K562 (cell line): ENCODE measurements around the gene RAMP2. TPM values are rescaled to one million over a fixed set of nuclear protein-coding genes. Genes with fewer than 3 reads are reported as not detected.
A peak's percentile ranks its signal among the peaks of the same experiment; 100 is the strongest.

ENCODE experiments used
- CHD4 ChIP-seq: fragments of 200-600 bp; sonication (generic); IDR thresholded peaks from 3 replicates; pipeline ENCODE4 v1.6.1; 2012; ENCODE audit warnings: low read depth, mild to moderate bottlenecking, mixed read lengths, low read length, inconsistent platforms; ENCODE audit not compliant: insufficient read depth, insufficient replicate concordance, poor library complexity, severe bottlenecking
- ERF ChIP-seq: fragments of 450-650 bp; formaldehyde crosslinking; IDR thresholded peaks from 2 replicates; pipeline ENCODE4 v1.4.0; 2020; ENCODE audit warnings: mild to moderate bottlenecking, mixed read lengths
- GATA2 ChIP-seq: sonication (generic); formaldehyde crosslinking; IDR thresholded peaks from 2 replicates; pipeline ENCODE4 v1.4.0; 2020; ENCODE audit warnings: mild to moderate bottlenecking, missing genetic modification reagents
- L3MBTL2 ChIP-seq: fragments of 450-650 bp; IDR thresholded peaks from 2 replicates; pipeline ENCODE4 v1.6.1; 2016; ENCODE audit warnings: mild to moderate bottlenecking, moderate library complexity
- MTA2 ChIP-seq: fragments of 450-650 bp; IDR thresholded peaks from 2 replicates; pipeline ENCODE4 v1.6.1; 2016; ENCODE audit warnings: low read depth
- NFXL1 ChIP-seq: fragments of 450-650 bp; formaldehyde crosslinking; IDR thresholded peaks from 2 replicates; pipeline ENCODE4 v1.4.0; 2021; ENCODE audit warnings: mild to moderate bottlenecking
- PHB2 ChIP-seq: fragments of 450-650 bp; IDR thresholded peaks from 2 replicates; pipeline ENCODE4 v1.6.1; 2017; ENCODE audit warnings: low read depth
- SRSF1 ChIP-seq: fragments of 200-400 bp; formaldehyde crosslinking; IDR thresholded peaks from 2 replicates; pipeline ENCODE4 v1.6.1; 2017; ENCODE audit warnings: mild to moderate bottlenecking, low read depth, low read length, moderate library complexity
- TAL1 ChIP-seq: fragments of 450-650 bp; IDR thresholded peaks from 2 replicates; pipeline ENCODE4 v1.6.1; 2016; ENCODE audit warnings: mild to moderate bottlenecking
- TEAD2 ChIP-seq: fragments of 450-650 bp; IDR thresholded peaks from 2 replicates; pipeline ENCODE4 v1.6.1; 2016; ENCODE audit warnings: missing genetic modification characterization, control low read depth, missing compliant biosample characterization
- TEAD4 ChIP-seq, 2 experiments: sonication (generic) in 1 of 2; formaldehyde crosslinking in 1 of 2; IDR thresholded peaks; 2 replicates each; pipeline versions ENCODE4 v1.6.1 to v1.8.0; 2012 to 2022; ENCODE audit warnings: borderline replicate concordance in 1 of 2, inconsistent platforms in 1 of 2, low read length in 1 of 2, mild to moderate bottlenecking in 1 of 2, missing genetic modification reagents in 1 of 2
- ZZZ3 ChIP-seq: fragments of 450-650 bp; IDR thresholded peaks from 2 replicates; pipeline ENCODE4 v1.6.1; 2016; ENCODE audit warnings: antibody characterized with exemption, mild to moderate bottlenecking, moderate library complexity
- polyA plus RNA-seq, 8 experiments: library from polyadenylated mRNA; depleted of rRNA in 4 of 8; stranded (reverse) in 5 of 8; unstranded in 3 of 8; fragments of >200 nt; fragmentation: Nextera tagmentation in 2 of 8; fragmentation: Illumina TruSeq in 1 of 8; extraction: Ambion mirVana in 2 of 8; extraction: Trizol in 1 of 8; gene quantifications; 2 replicates each; pipeline versions ENCODE4 v1.2.1 to v1.2.3, GENCODE V29; 2011 to 2014; ENCODE audit warnings: inconsistent platforms in 1 of 8, missing spikeins in 1 of 8
- total RNA-seq, 7 experiments: library from RNA; depleted of rRNA in 6 of 7; stranded (reverse); fragments of >200 nt in 6 of 7; fragmentation: Illumina TruSeq in 2 of 7; extraction: Trizol in 2 of 7; gene quantifications; 2 replicates each; pipeline versions ENCODE4 v1.2.1 to v1.2.3, GENCODE V29; 2011 to 2021; ENCODE audit warnings: low replicate concordance in 1 of 7
- TF ChIP-seq, protein P1 (sequence below), 2 experiments: fragments of 450-650 bp in 1 of 2; sonication (generic) in 1 of 2; formaldehyde crosslinking; conservative IDR thresholded peaks; 2 replicates each; pipeline versions ENCODE4 v1.4.0 to v1.8.1; 2020 to 2022; ENCODE audit warnings: mild to moderate bottlenecking in 1 of 2, missing genetic modification reagents in 1 of 2
- TF ChIP-seq, protein P2 (sequence below): fragments of 200-800 bp; sonication (Bioruptor generic); IDR thresholded peaks from 2 replicates; pipeline ENCODE4 v1.6.1; 2016; ENCODE audit warnings: missing genetic modification characterization, missing compliant biosample characterization
- TF ChIP-seq, protein P3 (sequence below), 2 experiments: IDR thresholded peaks in 1 of 2; conservative IDR thresholded peaks in 1 of 2; 2 replicates each; pipeline ENCODE4 v1.6.1; 2016; ENCODE audit warnings: low read depth in 2 of 2, mild to moderate bottlenecking in 1 of 2, missing compliant biosample characterization in 1 of 2, missing genetic modification characterization in 1 of 2, moderate library complexity in 1 of 2
- TF ChIP-seq, protein P4 (sequence below): fragments of 250-450 bp; sonication (Bioruptor Pico); IDR thresholded peaks from 2 replicates; pipeline ENCODE4 v1.5.0; 2020; ENCODE audit warnings: mild to moderate bottlenecking, borderline replicate concordance

RAMP2 gene
- total and polyA plus RNA-seq, 9 of the 15 experiments (the other 6 are each of a cell fraction or from before 2014, with no cell fraction given) = not detected

DNA sequence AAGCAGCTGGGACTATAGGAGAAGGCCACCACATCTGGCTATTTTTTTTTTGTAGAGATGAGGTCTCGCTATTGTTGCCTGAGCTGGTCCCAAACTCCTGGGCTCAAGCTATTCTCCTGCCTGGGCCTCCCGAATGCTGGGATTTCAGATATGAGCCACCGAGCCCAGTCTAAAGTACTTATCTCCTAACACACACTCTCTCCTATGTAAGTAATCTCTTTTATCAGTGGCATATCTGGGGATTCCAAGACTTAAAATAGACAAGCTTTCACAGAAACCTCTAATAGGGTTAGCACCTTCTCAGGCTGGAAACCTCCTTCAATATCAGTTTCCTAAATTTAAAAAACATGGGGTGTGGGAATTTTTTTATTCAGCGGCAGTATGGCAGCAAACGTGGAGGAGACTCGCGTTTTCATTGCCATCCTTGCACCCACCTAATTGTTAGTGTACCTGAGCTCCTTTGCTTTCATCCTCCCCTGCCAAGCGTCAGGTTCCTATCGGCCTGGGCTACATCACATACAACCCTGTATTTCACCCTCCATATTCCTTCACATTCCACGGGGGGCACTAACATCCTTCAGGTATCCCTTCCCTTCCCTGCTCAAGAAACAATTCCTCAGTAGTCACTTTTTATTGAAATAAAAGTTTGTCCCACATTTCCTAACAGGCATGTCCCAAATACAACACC, 17.3 kb upstream of the RAMP2 start (continued):
- TF ChIP-seq, protein P1, sequence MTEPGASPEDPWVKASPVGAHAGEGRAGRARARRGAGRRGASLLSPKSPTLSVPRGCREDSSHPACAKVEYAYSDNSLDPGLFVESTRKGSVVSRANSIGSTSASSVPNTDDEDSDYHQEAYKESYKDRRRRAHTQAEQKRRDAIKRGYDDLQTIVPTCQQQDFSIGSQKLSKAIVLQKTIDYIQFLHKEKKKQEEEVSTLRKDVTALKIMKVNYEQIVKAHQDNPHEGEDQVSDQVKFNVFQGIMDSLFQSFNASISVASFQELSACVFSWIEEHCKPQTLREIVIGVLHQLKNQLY (CRISPR knock-in tag; conservative IDR thresholded peaks at IDR 0.05) = no peak
- TF ChIP-seq GATA2 = no peak
- no peak for TF ChIP-seq CHD4
- TF ChIP-seq, protein P2, sequence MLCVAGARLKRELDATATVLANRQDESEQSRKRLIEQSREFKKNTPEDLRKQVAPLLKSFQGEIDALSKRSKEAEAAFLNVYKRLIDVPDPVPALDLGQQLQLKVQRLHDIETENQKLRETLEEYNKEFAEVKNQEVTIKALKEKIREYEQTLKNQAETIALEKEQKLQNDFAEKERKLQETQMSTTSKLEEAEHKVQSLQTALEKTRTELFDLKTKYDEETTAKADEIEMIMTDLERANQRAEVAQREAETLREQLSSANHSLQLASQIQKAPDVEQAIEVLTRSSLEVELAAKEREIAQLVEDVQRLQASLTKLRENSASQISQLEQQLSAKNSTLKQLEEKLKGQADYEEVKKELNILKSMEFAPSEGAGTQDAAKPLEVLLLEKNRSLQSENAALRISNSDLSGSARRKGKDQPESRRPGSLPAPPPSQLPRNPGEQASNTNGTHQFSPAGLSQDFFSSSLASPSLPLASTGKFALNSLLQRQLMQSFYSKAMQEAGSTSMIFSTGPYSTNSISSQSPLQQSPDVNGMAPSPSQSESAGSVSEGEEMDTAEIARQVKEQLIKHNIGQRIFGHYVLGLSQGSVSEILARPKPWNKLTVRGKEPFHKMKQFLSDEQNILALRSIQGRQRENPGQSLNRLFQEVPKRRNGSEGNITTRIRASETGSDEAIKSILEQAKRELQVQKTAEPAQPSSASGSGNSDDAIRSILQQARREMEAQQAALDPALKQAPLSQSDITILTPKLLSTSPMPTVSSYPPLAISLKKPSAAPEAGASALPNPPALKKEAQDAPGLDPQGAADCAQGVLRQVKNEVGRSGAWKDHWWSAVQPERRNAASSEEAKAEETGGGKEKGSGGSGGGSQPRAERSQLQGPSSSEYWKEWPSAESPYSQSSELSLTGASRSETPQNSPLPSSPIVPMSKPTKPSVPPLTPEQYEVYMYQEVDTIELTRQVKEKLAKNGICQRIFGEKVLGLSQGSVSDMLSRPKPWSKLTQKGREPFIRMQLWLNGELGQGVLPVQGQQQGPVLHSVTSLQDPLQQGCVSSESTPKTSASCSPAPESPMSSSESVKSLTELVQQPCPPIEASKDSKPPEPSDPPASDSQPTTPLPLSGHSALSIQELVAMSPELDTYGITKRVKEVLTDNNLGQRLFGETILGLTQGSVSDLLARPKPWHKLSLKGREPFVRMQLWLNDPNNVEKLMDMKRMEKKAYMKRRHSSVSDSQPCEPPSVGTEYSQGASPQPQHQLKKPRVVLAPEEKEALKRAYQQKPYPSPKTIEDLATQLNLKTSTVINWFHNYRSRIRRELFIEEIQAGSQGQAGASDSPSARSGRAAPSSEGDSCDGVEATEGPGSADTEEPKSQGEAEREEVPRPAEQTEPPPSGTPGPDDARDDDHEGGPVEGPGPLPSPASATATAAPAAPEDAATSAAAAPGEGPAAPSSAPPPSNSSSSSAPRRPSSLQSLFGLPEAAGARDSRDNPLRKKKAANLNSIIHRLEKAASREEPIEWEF (CRISPR knock-in tag) = no peak
- peak; percentile 87 for TF ChIP-seq MTA2
- TF ChIP-seq L3MBTL2 = no peak
- TF ChIP-seq, protein P3, sequence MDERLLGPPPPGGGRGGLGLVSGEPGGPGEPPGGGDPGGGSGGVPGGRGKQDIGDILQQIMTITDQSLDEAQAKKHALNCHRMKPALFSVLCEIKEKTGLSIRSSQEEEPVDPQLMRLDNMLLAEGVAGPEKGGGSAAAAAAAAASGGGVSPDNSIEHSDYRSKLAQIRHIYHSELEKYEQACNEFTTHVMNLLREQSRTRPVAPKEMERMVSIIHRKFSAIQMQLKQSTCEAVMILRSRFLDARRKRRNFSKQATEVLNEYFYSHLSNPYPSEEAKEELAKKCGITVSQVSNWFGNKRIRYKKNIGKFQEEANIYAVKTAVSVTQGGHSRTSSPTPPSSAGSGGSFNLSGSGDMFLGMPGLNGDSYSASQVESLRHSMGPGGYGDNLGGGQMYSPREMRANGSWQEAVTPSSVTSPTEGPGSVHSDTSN (CRISPR knock-in tag; IDR thresholded peaks at IDR 0.05; ENCODE audit: low read depth) = no peak
- TF ChIP-seq, protein P3 (tag; conservative IDR thresholded peaks at IDR 0.05; ENCODE audit: low read depth) = no peak
- no peak for TF ChIP-seq ERF (CRISPR knock-in tag)
- TF ChIP-seq TEAD4 (IDR thresholded peaks at IDR 0.05; ENCODE audit: low read length) = peak; percentile 94
- no peak for TF ChIP-seq TEAD4 (CRISPR knock-in tag; IDR thresholded peaks at IDR 0.05; ENCODE audit: borderline replicate concordance)
- peak; percentile 60 for TF ChIP-seq PHB2
- TF ChIP-seq NFXL1 (CRISPR knock-in tag) = no peak
- no peak for TF ChIP-seq SRSF1
- TF ChIP-seq ZZZ3 = no peak
- TF ChIP-seq, protein P4, sequence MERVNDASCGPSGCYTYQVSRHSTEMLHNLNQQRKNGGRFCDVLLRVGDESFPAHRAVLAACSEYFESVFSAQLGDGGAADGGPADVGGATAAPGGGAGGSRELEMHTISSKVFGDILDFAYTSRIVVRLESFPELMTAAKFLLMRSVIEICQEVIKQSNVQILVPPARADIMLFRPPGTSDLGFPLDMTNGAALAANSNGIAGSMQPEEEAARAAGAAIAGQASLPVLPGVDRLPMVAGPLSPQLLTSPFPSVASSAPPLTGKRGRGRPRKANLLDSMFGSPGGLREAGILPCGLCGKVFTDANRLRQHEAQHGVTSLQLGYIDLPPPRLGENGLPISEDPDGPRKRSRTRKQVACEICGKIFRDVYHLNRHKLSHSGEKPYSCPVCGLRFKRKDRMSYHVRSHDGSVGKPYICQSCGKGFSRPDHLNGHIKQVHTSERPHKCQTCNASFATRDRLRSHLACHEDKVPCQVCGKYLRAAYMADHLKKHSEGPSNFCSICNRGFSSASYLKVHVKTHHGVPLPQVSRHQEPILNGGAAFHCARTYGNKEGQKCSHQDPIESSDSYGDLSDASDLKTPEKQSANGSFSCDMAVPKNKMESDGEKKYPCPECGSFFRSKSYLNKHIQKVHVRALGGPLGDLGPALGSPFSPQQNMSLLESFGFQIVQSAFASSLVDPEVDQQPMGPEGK (CRISPR knock-in tag) = no peak
- TF ChIP-seq TAL1 = peak; percentile 95
- peak; percentile 32; the same call in 1 of the 2 replicates for TF ChIP-seq TEAD2 (tag)
